Measurements from ENCODE around the gene MOAP1. TPM values are rescaled to one million over a fixed set of nuclear protein-coding genes. Genes with fewer than 3 reads are reported as not detected.

MOAP1 gene
- total and polyA plus RNA-seq, 2 of the 8 experiments (the other 6 are each of a cell fraction or from before 2014, with no cell fraction given), result 18.3 to 20.1 TPM

DNA sequence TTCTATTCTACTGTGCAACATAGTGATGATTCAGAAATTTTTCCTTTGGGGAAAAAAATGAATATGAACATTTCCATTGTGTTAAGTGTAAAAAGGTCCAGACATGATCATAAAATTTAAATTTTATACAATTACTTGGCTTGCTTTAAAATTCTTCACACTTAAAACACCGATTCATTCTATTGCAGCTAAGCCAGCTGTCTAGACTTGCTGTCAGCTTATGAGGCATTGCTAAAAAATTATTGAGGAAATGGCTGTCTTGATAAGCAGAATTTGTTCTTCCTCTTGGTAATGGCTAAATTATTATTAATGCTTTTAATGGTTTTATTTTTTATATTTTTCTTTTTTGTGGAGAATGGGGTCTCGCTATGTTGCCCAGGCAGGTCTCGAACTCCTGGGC is 2.3 kb upstream of the MOAP1 start:
- Histone ChIP-seq H2AK5ac (ENCODE audit: low read depth, low read length) (no peak overlapping the region), H3K79me1 (ENCODE audit: low read depth, low read length) (peaks cover 5% of the 10 kb centered on the region), H3K9me3 (ENCODE audit: insufficient read depth in 2 of 2, low read depth in 1 of 2, low read length in 1 of 2) (no peaks in the 10 kb centered on the region), H3K79me2 (ENCODE audit: control insufficient read depth in 1 of 2, insufficient read depth in 2 of 2, low read length in 2 of 2) (peaks cover 4 to 23% of the 10 kb centered on the region in 2 experiments; a peak in 3 of 4 replicates), H3K4me3 (ENCODE audit: extremely low read depth in 1 of 4, insufficient read depth in 2 of 4, low read depth in 3 of 4, low read length in 4 of 4) (no peak overlapping the region), H4K8ac (ENCODE audit: extremely low read depth, insufficient read depth, low read length) (no peak overlapping the region), H3K4ac (replicated peaks; ENCODE audit: insufficient read length, low read depth, low read length) (no peak overlapping the region), H3K23ac (ENCODE audit: insufficient read length) (no peak overlapping the region), H2BK15ac (ENCODE audit: low read length) (no peak overlapping the region), H2AFZ (ENCODE audit: low read length) (no peak overlapping the region), H3K27ac (ENCODE audit: low read depth, low read length) (no peak overlapping the region), H3K14ac (ENCODE audit: insufficient read length) (no peak overlapping the region), H4K91ac (replicated peaks; ENCODE audit: insufficient read length, low read length) (no peak overlapping the region), H3K56ac (replicated peaks; ENCODE audit: insufficient read length, low read depth, low read length) (no peak overlapping the region), H4K20me1 (replicated peaks in 1 of 2; ENCODE audit: control insufficient read depth in 1 of 2, insufficient read depth in 2 of 2, low read length in 2 of 2) (no peaks in the 10 kb centered on the region), H3K9ac (replicated peaks in 1 of 4; ENCODE audit: extremely low read depth in 1 of 4, low read depth in 3 of 4, low read length in 3 of 4) (no peak overlapping the region), H2BK20ac (ENCODE audit: low read length) (no peak overlapping the region), H3K4me1 (replicated peaks in 1 of 4; ENCODE audit: control insufficient read depth in 3 of 4, insufficient read depth in 4 of 4, low read length in 3 of 4) (peaks cover 0 to 5% (median 2%) of the 10 kb centered on the region in 4 experiments; a peak in 3 of 7 replicates), H3K27me3 (replicated peaks in 1 of 4; ENCODE audit: control insufficient read depth in 3 of 4, extremely low read depth in 1 of 4, insufficient read depth in 3 of 4, low read length in 3 of 4) (no peaks in the 10 kb centered on the region), H4K5ac (ENCODE audit: insufficient read length, low read depth, low read length) (no peak overlapping the region), H2BK5ac (ENCODE audit: low read depth, low read length) (no peak overlapping the region), H3K23me2 (ENCODE audit: low read depth, low read length) (peaks cover 2% of the 10 kb centered on the region; the same call in 1 of the 2 replicates), H2BK12ac (ENCODE audit: low read depth, low read length) (no peak overlapping the region), H3K36me3 (ENCODE audit: control insufficient read depth in 2 of 4, insufficient read depth in 4 of 4, low read length in 3 of 4) (peaks cover 0 to 17% (median 0%) of the 10 kb centered on the region in 4 experiments; a peak in 3 of 8 replicates), H2BK120ac (replicated peaks; ENCODE audit: low read depth, low read length) (no peak overlapping the region), H3K18ac (ENCODE audit: extremely low read depth, low read length) (no peak overlapping the region), H3K4me2 (ENCODE audit: insufficient read depth in 1 of 2, low read depth in 2 of 2, low read length in 2 of 2) (no peak overlapping the region)
- WGBS, 2 experiments (ENCODE audit: extremely low coverage in 1 of 2, insufficient coverage in 1 of 2, insufficient read length in 1 of 2, insufficient replicate concordance in 2 of 2, low coverage in 1 of 2, low lambda C conversion rate in 2 of 2, missing lambda C conversion rate in 1 of 2), result 81% methylated on average over 3 of the region's 3 CpGs; no CpG with 5 or more reads in 1 of the 2 experiments
- no peak for FAIRE-seq
- POLR2A ChIA-PET (ENCODE audit: partially characterized antibody), result interaction anchor here (1.4 kb wide), 1 partner anchor 10 kb away, joined by 4 read pairs; no protein-coding TSS in a partner anchor
- TF ChIP-seq ZNF274 (IDR thresholded peaks at IDR 0.05; ENCODE audit: borderline replicate concordance, extremely low read depth, low read length), result no peak
- no peak for TF ChIP-seq EP300 (IDR thresholded peaks at IDR 0.05; ENCODE audit: borderline replicate concordance in 1 of 2, low read depth in 2 of 2, low read length in 2 of 2)
- TF ChIP-seq, protein P1, sequence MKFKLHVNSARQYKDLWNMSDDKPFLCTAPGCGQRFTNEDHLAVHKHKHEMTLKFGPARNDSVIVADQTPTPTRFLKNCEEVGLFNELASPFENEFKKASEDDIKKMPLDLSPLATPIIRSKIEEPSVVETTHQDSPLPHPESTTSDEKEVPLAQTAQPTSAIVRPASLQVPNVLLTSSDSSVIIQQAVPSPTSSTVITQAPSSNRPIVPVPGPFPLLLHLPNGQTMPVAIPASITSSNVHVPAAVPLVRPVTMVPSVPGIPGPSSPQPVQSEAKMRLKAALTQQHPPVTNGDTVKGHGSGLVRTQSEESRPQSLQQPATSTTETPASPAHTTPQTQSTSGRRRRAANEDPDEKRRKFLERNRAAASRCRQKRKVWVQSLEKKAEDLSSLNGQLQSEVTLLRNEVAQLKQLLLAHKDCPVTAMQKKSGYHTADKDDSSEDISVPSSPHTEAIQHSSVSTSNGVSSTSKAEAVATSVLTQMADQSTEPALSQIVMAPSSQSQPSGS (IDR thresholded peaks at IDR 0.05; ENCODE audit: low read length), result no peak
- TF ChIP-seq CHD2 (IDR thresholded peaks at IDR 0.05; ENCODE audit: low read length), result no peak
- no peak for TF ChIP-seq YY1 (IDR thresholded peaks at IDR 0.05; ENCODE audit: low read depth, low read length)
- TF ChIP-seq HDAC6 (IDR thresholded peaks at IDR 0.05; ENCODE audit: low read depth, low read length), result no peak
- TF ChIP-seq JUND (IDR thresholded peaks at IDR 0.05; ENCODE audit: low read length), result no peak
- TF ChIP-seq KDM5A (IDR thresholded peaks at IDR 0.05; ENCODE audit: low read length), result no peak
- CTCF ChIA-PET (ENCODE audit: partially characterized antibody), result interaction anchor here (1.2 to 1.6 kb wide), 3 partner anchors 9 to 82 kb away, joined by 3 to 11 read pairs (median 8); partner anchors contain the start of genes GON7 and UBR7
- no peak for DNase-seq (ENCODE audit: low read depth in 1 of 2, low spot score in 2 of 2)
